Spleen (tissue), 7 donors: ENCODE results near the gene GBE1.

Source experiments
- POLR2A ChIP-seq, 3 donors: fragments of 450-650 bp; IDR thresholded peaks; one replicate each; pipeline ENCODE4 v1.5.1; 2017; ENCODE audit warnings: antibody characterized with exemption in 3 of 3, mild to moderate bottlenecking in 1 of 3
- POLR2AphosphoS5 ChIP-seq, 3 donors: sonication (generic); formaldehyde crosslinking; IDR thresholded peaks; one replicate each; pipeline ENCODE4 v1.5.1; 2017; ENCODE audit warnings: antibody characterized with exemption in 3 of 3
- TF ChIP-seq, protein P1 (sequence below), 11 experiments: fragments of 200-600 bp in 7 of 11; fragments of 450-650 bp in 4 of 11; sonication (generic) in 4 of 11; IDR thresholded peaks in 8 of 11; conservative IDR thresholded peaks in 3 of 11; 1 replicate in 7 of 11; 2 replicates in 4 of 11; pipeline versions ENCODE4 v1.4.0 to v1.8.0; 2016 to 2021; ENCODE audit warnings: antibody characterized with exemption in 11 of 11, inconsistent platforms in 4 of 11, mild to moderate bottlenecking in 1 of 11
- donor health status: DM: no; HTN: no; CAD: no; lungs with moderate emphysema.
- donor health status: DM: no; HTN: no; CAD: no.
- donor health status: DM: no; HTN: no; CAD: no.

DNA sequence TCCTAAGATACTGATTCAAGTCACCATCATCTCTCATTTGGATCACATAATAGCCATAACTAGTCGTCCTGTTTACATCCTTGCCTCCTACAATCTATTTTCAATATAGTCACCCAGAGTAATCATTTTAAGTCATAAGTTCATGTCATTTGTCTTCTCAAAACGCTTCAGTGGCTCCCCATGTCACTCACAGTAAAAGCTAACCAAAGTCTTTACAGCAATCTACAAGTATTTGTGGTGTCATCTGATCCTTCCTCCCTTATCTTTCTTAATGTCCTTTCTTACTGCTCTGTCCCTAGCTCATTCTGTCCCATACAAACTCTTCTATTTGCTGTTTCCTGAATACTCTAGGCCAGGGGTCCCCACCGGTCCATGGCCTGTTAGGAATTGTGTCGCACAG, 28.8 kb downstream of the GBE1 start:
- no peak for TF ChIP-seq POLR2AphosphoS5 (IDR thresholded peaks at IDR 0.05)
- TF ChIP-seq POLR2A (IDR thresholded peaks at IDR 0.05) = no peak
- TF ChIP-seq, protein P1, sequence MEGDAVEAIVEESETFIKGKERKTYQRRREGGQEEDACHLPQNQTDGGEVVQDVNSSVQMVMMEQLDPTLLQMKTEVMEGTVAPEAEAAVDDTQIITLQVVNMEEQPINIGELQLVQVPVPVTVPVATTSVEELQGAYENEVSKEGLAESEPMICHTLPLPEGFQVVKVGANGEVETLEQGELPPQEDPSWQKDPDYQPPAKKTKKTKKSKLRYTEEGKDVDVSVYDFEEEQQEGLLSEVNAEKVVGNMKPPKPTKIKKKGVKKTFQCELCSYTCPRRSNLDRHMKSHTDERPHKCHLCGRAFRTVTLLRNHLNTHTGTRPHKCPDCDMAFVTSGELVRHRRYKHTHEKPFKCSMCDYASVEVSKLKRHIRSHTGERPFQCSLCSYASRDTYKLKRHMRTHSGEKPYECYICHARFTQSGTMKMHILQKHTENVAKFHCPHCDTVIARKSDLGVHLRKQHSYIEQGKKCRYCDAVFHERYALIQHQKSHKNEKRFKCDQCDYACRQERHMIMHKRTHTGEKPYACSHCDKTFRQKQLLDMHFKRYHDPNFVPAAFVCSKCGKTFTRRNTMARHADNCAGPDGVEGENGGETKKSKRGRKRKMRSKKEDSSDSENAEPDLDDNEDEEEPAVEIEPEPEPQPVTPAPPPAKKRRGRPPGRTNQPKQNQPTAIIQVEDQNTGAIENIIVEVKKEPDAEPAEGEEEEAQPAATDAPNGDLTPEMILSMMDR (IDR thresholded peaks at IDR 0.05 in 8 of 11, conservative IDR thresholded peaks at IDR 0.05 in 3 of 11) = no peak
